HepG2 (cell line): ENCODE measurements around the gene MAP3K3. TPM values are rescaled to one million over a fixed set of nuclear protein-coding genes. Genes with fewer than 3 reads are reported as not detected.

Experiments
- HOXA3 ChIP-seq: sonication (generic); formaldehyde crosslinking; IDR thresholded peaks from 2 replicates; pipeline ENCODE4 v1.5.0; 2020; ENCODE audit warnings: missing genetic modification reagents
- KAT7 ChIP-seq: IDR thresholded peaks from 2 replicates; pipeline ENCODE4 v1.6.1; 2018; ENCODE audit warnings: borderline replicate concordance, missing compliant biosample characterization
- MIER2 ChIP-seq: IDR thresholded peaks from 2 replicates; pipeline ENCODE4 v1.6.1; 2016; ENCODE audit warnings: missing biosample characterization, missing genetic modification reagents
- PHF21A ChIP-seq: sonication (generic); formaldehyde crosslinking; IDR thresholded peaks from 2 replicates; pipeline ENCODE4 v1.5.0; 2020; ENCODE audit warnings: mild to moderate bottlenecking, missing genetic modification reagents
- RBAK ChIP-seq: sonication (generic); formaldehyde crosslinking; IDR thresholded peaks from 2 replicates; pipeline ENCODE4 v1.5.1; 2020; ENCODE audit warnings: mild to moderate bottlenecking, missing genetic modification reagents
- RFXAP ChIP-seq: sonication (generic); formaldehyde crosslinking; IDR thresholded peaks from 2 replicates; pipeline ENCODE4 v1.4.0; 2020; ENCODE audit warnings: missing genetic modification reagents, borderline replicate concordance
- SRSF4 ChIP-seq: fragments of 200-400 bp; formaldehyde crosslinking; IDR thresholded peaks from one replicate; pipeline ENCODE4 v1.6.1; 2018; ENCODE audit warnings: mild to moderate bottlenecking, low read depth, low read length, moderate library complexity; ENCODE audit not compliant: poor library complexity, severe bottlenecking
- TMF1 ChIP-seq: sonication (generic); formaldehyde crosslinking; IDR thresholded peaks from 2 replicates; pipeline ENCODE4 v1.8.1; 2022; ENCODE audit warnings: low read depth, missing genetic modification reagents
- WIZ ChIP-seq: sonication (generic); formaldehyde crosslinking; IDR thresholded peaks from 2 replicates; pipeline ENCODE4 v1.5.1; 2020; ENCODE audit warnings: mild to moderate bottlenecking, missing genetic modification reagents
- ZBTB3 ChIP-seq: sonication (generic); formaldehyde crosslinking; IDR thresholded peaks from 2 replicates; pipeline ENCODE4 v1.4.0; 2020; ENCODE audit warnings: low read depth, mild to moderate bottlenecking, moderate library complexity, missing genetic modification reagents, borderline replicate concordance
- ZFAT ChIP-seq: sonication (generic); formaldehyde crosslinking; conservative IDR thresholded peaks from 2 replicates; pipeline ENCODE4 v1.8.1; 2023; ENCODE audit warnings: missing genetic modification reagents, inconsistent platforms
- ZNF274 ChIP-seq: sonication (generic); formaldehyde crosslinking; IDR thresholded peaks from 2 replicates; pipeline ENCODE4 v1.5.1; 2020; ENCODE audit warnings: mild to moderate bottlenecking, missing genetic modification reagents
- ZNF569 ChIP-seq: sonication (generic); formaldehyde crosslinking; IDR thresholded peaks from 2 replicates; pipeline ENCODE4 v1.5.0; 2020; ENCODE audit warnings: mild to moderate bottlenecking, missing genetic modification reagents, moderate library complexity, borderline replicate concordance
- ZNF619 ChIP-seq: sonication (generic); formaldehyde crosslinking; IDR thresholded peaks from 2 replicates; pipeline ENCODE4 v1.4.0; 2020; ENCODE audit warnings: mild to moderate bottlenecking, missing genetic modification reagents
- ZNF841 ChIP-seq: sonication (generic); formaldehyde crosslinking; IDR thresholded peaks from 2 replicates; pipeline ENCODE4 v1.8.1; 2023; ENCODE audit warnings: missing genetic modification reagents, borderline replicate concordance
- polyA plus RNA-seq, 8 experiments: library from polyadenylated mRNA; depleted of rRNA in 3 of 8; stranded (reverse) in 7 of 8; unstranded in 1 of 8; fragments of >200 nt; fragmentation: Illumina TruSeq in 4 of 8; extraction: Trizol in 4 of 8; gene quantifications; 2 replicates each; pipeline versions ENCODE4 v1.2.1 to v1.2.3, GENCODE V29; 2011 to 2016; ENCODE audit warnings: low read depth in 4 of 8, missing spikeins in 1 of 8, mixed read lengths in 1 of 8; ENCODE audit not compliant: insufficient read depth in 1 of 8
- total RNA-seq, 5 experiments: library from RNA; depleted of rRNA; stranded (reverse); fragments of >200 nt; fragmentation: Illumina TruSeq; extraction: Trizol; gene quantifications; 2 replicates each; pipeline ENCODE4 v1.2.3, GENCODE V29; 2016; ENCODE audit warnings: low read depth in 1 of 5
- TF ChIP-seq, protein P1 (sequence below): sonication (generic); formaldehyde crosslinking; conservative IDR thresholded peaks from 2 replicates; pipeline ENCODE4 v1.4.0; 2020; ENCODE audit warnings: missing genetic modification reagents
- TF ChIP-seq, protein P2 (sequence below): sonication (generic); formaldehyde crosslinking; conservative IDR thresholded peaks from 2 replicates; pipeline ENCODE4 v1.4.0; 2020; ENCODE audit warnings: missing genetic modification reagents
- TF ChIP-seq, protein P3 (sequence below): sonication (generic); formaldehyde crosslinking; conservative IDR thresholded peaks from 2 replicates; pipeline ENCODE4 v1.8.0; 2022; ENCODE audit warnings: missing genetic modification reagents
- TF ChIP-seq, protein P4 (sequence below): sonication (generic); formaldehyde crosslinking; IDR thresholded peaks from 2 replicates; pipeline ENCODE4 v1.8.1; 2023; ENCODE audit warnings: mild to moderate bottlenecking, missing genetic modification reagents
- TF ChIP-seq, protein P5 (sequence below): sonication (generic); formaldehyde crosslinking; conservative IDR thresholded peaks from 2 replicates; pipeline ENCODE4 v1.5.0; 2020; ENCODE audit warnings: missing genetic modification reagents
- TF ChIP-seq, protein P6 (sequence below): IDR thresholded peaks from 2 replicates; pipeline ENCODE4 v1.6.1; 2016; ENCODE audit warnings: mild to moderate bottlenecking, missing biosample characterization, missing genetic modification reagents

The MAP3K3 gene
- total and polyA plus RNA-seq, 2 of the 13 experiments (the other 11 are each of a cell fraction or from before 2014, with no cell fraction given), result 17.7 to 21.8 TPM

DNA sequence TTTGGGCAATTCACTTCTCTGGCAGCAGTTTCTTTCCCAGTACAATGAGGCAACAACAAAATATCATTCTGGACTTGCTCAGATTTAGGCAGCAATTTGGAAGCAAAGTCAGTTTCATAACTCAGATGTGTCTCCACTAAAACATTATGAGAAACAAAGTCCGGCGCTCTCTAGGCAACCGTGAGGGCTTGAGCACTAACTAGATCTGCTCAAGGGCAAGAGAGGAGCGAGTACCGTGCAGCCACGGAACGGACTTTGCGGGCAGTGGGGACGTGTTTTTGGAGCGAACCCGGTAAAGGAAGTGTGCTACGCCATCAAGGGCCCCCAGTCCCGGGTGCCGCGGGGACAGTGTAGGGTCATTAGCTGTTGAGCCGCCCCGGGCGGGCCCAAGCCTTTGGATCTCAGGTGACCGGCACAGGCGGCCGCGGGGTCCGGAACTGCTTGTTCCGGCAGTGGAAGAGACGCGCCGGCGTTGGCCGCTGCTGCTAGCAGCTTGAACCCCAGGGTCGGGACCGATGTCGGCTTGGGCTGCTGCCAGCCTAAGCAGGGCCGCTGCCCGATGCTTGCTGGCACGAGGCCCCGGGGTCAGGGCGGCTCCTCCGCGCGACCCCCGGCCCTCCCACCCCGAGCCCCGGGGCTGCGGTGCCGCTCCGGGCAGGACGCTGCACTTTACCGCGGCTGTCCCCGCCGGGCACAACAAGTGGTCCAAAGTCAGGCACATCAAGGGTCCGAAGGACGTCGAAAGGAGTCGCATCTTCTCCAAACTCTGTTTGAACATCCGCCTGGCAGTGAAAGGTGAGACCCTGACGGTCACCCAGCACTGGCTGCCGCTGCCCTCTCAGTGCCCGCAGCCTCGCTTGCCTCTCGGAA is 21.4 kb upstream of the MAP3K3 start, which contains the start of gene TACO1 (continued):
- TF ChIP-seq, protein P1, sequence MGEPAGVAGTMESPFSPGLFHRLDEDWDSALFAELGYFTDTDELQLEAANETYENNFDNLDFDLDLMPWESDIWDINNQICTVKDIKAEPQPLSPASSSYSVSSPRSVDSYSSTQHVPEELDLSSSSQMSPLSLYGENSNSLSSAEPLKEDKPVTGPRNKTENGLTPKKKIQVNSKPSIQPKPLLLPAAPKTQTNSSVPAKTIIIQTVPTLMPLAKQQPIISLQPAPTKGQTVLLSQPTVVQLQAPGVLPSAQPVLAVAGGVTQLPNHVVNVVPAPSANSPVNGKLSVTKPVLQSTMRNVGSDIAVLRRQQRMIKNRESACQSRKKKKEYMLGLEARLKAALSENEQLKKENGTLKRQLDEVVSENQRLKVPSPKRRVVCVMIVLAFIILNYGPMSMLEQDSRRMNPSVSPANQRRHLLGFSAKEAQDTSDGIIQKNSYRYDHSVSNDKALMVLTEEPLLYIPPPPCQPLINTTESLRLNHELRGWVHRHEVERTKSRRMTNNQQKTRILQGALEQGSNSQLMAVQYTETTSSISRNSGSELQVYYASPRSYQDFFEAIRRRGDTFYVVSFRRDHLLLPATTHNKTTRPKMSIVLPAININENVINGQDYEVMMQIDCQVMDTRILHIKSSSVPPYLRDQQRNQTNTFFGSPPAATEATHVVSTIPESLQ (CRISPR knock-in tag), result peak; percentile 99
- TF ChIP-seq, protein P2, sequence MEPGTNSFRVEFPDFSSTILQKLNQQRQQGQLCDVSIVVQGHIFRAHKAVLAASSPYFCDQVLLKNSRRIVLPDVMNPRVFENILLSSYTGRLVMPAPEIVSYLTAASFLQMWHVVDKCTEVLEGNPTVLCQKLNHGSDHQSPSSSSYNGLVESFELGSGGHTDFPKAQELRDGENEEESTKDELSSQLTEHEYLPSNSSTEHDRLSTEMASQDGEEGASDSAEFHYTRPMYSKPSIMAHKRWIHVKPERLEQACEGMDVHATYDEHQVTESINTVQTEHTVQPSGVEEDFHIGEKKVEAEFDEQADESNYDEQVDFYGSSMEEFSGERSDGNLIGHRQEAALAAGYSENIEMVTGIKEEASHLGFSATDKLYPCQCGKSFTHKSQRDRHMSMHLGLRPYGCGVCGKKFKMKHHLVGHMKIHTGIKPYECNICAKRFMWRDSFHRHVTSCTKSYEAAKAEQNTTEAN (CRISPR knock-in tag), result peak; percentile 64; the same call in 1 of the 2 replicates
- TF ChIP-seq KAT7 (CRISPR knock-in tag) (peak; percentile 100), ZNF569 (CRISPR knock-in tag) (0 out of 2 replicates have a peak, but pooled peaks have one; percentile 39), ZNF841 (CRISPR knock-in tag) (0 out of 2 replicates have a peak, but pooled peaks have one; percentile 35), WIZ (CRISPR knock-in tag) (peak; percentile 87), HOXA3 (peak; percentile 96), ZFAT (no peak), TMF1 (peak; percentile 80), RFXAP (CRISPR knock-in tag) (peak; percentile 96), RBAK (CRISPR knock-in tag) (peak; percentile 80; the same call in 1 of the 2 replicates), ZBTB3 (peak; percentile 55; the same call in 1 of the 2 replicates), ZNF274 (CRISPR knock-in tag) (peak; percentile 88), MIER2 (CRISPR knock-in tag) (peak; percentile 90), ZNF619 (CRISPR knock-in tag) (peak; percentile 97), SRSF4 (no peak), PHF21A (CRISPR knock-in tag) (peak; percentile 94)
- TF ChIP-seq, protein P3, sequence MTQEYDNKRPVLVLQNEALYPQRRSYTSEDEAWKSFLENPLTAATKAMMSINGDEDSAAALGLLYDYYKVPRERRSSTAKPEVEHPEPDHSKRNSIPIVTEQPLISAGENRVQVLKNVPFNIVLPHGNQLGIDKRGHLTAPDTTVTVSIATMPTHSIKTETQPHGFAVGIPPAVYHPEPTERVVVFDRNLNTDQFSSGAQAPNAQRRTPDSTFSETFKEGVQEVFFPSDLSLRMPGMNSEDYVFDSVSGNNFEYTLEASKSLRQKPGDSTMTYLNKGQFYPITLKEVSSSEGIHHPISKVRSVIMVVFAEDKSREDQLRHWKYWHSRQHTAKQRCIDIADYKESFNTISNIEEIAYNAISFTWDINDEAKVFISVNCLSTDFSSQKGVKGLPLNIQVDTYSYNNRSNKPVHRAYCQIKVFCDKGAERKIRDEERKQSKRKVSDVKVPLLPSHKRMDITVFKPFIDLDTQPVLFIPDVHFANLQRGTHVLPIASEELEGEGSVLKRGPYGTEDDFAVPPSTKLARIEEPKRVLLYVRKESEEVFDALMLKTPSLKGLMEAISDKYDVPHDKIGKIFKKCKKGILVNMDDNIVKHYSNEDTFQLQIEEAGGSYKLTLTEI, result no peak
- TF ChIP-seq, protein P4, sequence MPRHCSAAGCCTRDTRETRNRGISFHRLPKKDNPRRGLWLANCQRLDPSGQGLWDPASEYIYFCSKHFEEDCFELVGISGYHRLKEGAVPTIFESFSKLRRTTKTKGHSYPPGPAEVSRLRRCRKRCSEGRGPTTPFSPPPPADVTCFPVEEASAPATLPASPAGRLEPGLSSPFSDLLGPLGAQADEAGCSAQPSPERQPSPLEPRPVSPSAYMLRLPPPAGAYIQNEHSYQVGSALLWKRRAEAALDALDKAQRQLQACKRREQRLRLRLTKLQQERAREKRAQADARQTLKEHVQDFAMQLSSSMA (CRISPR knock-in tag), result peak; percentile 91
- TF ChIP-seq, protein P5, sequence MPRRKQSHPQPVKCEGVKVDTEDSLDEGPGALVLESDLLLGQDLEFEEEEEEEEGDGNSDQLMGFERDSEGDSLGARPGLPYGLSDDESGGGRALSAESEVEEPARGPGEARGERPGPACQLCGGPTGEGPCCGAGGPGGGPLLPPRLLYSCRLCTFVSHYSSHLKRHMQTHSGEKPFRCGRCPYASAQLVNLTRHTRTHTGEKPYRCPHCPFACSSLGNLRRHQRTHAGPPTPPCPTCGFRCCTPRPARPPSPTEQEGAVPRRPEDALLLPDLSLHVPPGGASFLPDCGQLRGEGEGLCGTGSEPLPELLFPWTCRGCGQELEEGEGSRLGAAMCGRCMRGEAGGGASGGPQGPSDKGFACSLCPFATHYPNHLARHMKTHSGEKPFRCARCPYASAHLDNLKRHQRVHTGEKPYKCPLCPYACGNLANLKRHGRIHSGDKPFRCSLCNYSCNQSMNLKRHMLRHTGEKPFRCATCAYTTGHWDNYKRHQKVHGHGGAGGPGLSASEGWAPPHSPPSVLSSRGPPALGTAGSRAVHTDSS (CRISPR knock-in tag), result 0 out of 2 replicates have a peak, but pooled peaks have one; percentile 89
- TF ChIP-seq, protein P6, sequence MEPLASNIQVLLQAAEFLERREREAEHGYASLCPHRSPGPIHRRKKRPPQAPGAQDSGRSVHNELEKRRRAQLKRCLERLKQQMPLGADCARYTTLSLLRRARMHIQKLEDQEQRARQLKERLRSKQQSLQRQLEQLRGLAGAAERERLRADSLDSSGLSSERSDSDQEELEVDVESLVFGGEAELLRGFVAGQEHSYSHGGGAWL (CRISPR knock-in tag), result peak; percentile 97
